Heart right ventricle (tissue), 16 donors: ENCODE data around the gene CBX6. TPM values are rescaled to one million over a fixed set of nuclear protein-coding genes. Genes with fewer than 3 reads are reported as not detected.
A peak's percentile ranks its signal among the peaks of the same experiment; 100 is the strongest.

Experiments
- ATAC-seq, 8 donors: fragments of 200-7000 bp; cut with Tn5 transposase; one replicate each; pipeline ENCODE4 v1.9.1; 2020; ENCODE audit warnings: mild to moderate bottlenecking in 8 of 8, moderate library complexity in 8 of 8, moderate number of reproducible peaks in 1 of 8
- DNase-seq, 2 donors: peaks; one replicate each; pipeline ENCODE4 v3.0.0-alpha.2; 2020
- H3K27ac ChIP-seq, 10 donors: fragments of 200-600 bp; sonication (generic) in 2 of 10; one replicate each; pipeline versions ENCODE4 v1.5.0 to v1.8.0; 2020 to 2022; ENCODE audit warnings: mild to moderate bottlenecking in 3 of 10
- H3K27me3 ChIP-seq, 7 donors: fragments of 200-600 bp; one replicate each; pipeline ENCODE4 v1.8.0; 2021 to 2022; ENCODE audit warnings: mild to moderate bottlenecking in 2 of 7
- H3K36me3 ChIP-seq, 9 donors: fragments of 200-600 bp; sonication (generic) in 1 of 9; one replicate each; pipeline versions ENCODE4 v1.5.0 to v1.8.0; 2020 to 2022; ENCODE audit warnings: mild to moderate bottlenecking in 2 of 9
- H3K4me1 ChIP-seq, 9 donors: fragments of 200-600 bp; sonication (generic) in 1 of 9; one replicate each; pipeline versions ENCODE4 v1.5.0 to v1.8.0; 2020 to 2022; ENCODE audit warnings: mild to moderate bottlenecking in 4 of 9
- H3K4me3 ChIP-seq, 10 donors: fragments of 200-600 bp; sonication (generic) in 2 of 10; one replicate each; pipeline versions ENCODE4 v1.5.0 to v1.8.0; 2020 to 2022; ENCODE audit warnings: mild to moderate bottlenecking in 7 of 10, moderate library complexity in 2 of 10
- H3K9me3 ChIP-seq, 11 donors: fragments of 200-600 bp in 10 of 11; sonication (generic) in 2 of 11; one replicate each; pipeline versions ENCODE4 v1.5.0 to v1.8.0; 2013 to 2022; ENCODE audit warnings: mild to moderate bottlenecking in 2 of 11, control low read depth in 1 of 11, moderate library complexity in 1 of 11
- WGBS, 2 donors: extraction: QIAGEN DNeasy Blood & Tissue Kit; methylation state at CpG; one replicate each; pipeline ENCODE4 v1.1.7; 2013; ENCODE audit warnings: inconsistent platforms in 1 of 2; 5-methylcytosine and 5-hydroxymethylcytosine counted together
- intact Hi-C, 10 donors: fragments of 100-400 bp; cut with DNase I; formaldehyde crosslinking; loops; one replicate each; pipeline versions ENCODE4 v1.11.1 to v1.14.2; 2022
- polyA plus RNA-seq, 2 donors: library from polyadenylated mRNA; stranded (reverse); fragments of 200-250 nt; gene quantifications; one replicate each; pipeline ENCODE4 v1.2.3, GENCODE V29; 2013
- total RNA-seq, 10 donors: library from RNA; stranded (reverse); fragmentation: NEBNext Ultra II Directional in 3 of 10; extraction: Animal tissue kit (Norgen Biotek cat#: 25700) in 3 of 10; gene quantifications; one replicate each; pipeline versions ENCODE4 v1.2.1 to v1.2.4, GENCODE V29; 2021 to 2023
- TF ChIP-seq, protein P1 (sequence below), 9 donors: fragments of 200-600 bp; sonication (generic) in 2 of 9; IDR thresholded peaks; one replicate each; pipeline versions ENCODE4 v1.5.0 to v1.8.0; 2021 to 2022; ENCODE audit warnings: antibody characterized with exemption in 9 of 9, mild to moderate bottlenecking in 5 of 9, moderate library complexity in 1 of 9
- donor health status: Arrhythmogenic right ventricular cardiomyopathy.
- donor health status: ischemic (EF 13 %, LVEDD 7.1; RV severe dilation, severe dysfunction).
- donor health status: healthy with polysubstance abuse.
- donor health status: DM: no; HTN: yes; CAD: no.
- donor health status: DM: no; HTN: no; CAD: no.
- donor health status: ischemic (EF 25% LVEDD 6.9; RV normal size, moderate dysfunction).
- donor health status: ischemic (EF 25% LVEDD 5.7; RV mildly dilated, moderate dysfunction).
- donor health status: healthy.
- donor health status: DM: yes; HTN: yes; CAD: no.
- donor health status: Ischemic cardiomyopathy.
- donor health status: ischemic (EF 35%, LVEDD 5.7; RV mildly dilated, moderate dysfunction).
- donor health status: nonischemic (EF 11% LVEDD 7.7; RV severe dilation, severe dysfunction).
- donor health status: DM: yes; HTN: yes; CAD: no.
- donor health status: PGD.
- donor health status: ischemic (EF 29% LVEDD 5.4; RV normal size, mild dysfunction).
- donor health status: nonischemic (EF 23%, LVEDD 6.1; RV moderate dilation, normal function).

The CBX6 gene
- total and polyA plus RNA-seq, 12 donors = 17.4 to 49.1 (median 35.1) TPM

DNA sequence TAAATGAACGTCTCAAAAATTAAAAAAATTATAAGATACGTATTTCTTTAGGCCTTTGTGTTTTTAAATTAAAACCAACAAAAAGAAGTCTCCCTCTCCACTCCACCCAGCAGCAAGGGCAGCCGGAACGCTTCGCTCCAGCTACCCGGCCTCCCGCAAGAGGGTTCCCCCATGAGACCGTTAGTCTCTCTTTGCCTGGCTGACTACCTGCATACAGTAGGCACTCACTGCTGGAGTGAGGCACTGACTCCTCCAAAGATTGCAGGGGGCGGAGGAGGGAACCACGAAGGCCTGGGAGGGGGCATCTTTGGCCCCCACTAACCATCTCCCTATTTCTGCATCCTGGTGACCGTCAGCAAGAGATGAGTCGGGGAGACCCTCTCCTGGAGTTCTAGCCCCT, 10.1 kb downstream of the CBX6 start:
- intact Hi-C loops = loop anchor here in 3 of 10 donors (10.0 kb wide), 4 partner anchors 87 to 453 kb away; partner anchors contain the start of gene RPL3 (in 1 of the 3)
- 48 to 56% methylated on average over 12 of the region's 12 CpGs for WGBS, 2 donors
- no peak overlapping the region for H3K4me3 ChIP-seq
- ATAC-seq (no peak), DNase-seq (no peak)
- peaks cover 0 to 22% (median 16%) of the 10 kb centered on the region in 9 donors for H3K36me3 ChIP-seq
- peaks cover 19 to 59% (median 45%) of the 10 kb centered on the region in 9 donors for H3K4me1 ChIP-seq
- TF ChIP-seq, protein P1, sequence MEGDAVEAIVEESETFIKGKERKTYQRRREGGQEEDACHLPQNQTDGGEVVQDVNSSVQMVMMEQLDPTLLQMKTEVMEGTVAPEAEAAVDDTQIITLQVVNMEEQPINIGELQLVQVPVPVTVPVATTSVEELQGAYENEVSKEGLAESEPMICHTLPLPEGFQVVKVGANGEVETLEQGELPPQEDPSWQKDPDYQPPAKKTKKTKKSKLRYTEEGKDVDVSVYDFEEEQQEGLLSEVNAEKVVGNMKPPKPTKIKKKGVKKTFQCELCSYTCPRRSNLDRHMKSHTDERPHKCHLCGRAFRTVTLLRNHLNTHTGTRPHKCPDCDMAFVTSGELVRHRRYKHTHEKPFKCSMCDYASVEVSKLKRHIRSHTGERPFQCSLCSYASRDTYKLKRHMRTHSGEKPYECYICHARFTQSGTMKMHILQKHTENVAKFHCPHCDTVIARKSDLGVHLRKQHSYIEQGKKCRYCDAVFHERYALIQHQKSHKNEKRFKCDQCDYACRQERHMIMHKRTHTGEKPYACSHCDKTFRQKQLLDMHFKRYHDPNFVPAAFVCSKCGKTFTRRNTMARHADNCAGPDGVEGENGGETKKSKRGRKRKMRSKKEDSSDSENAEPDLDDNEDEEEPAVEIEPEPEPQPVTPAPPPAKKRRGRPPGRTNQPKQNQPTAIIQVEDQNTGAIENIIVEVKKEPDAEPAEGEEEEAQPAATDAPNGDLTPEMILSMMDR (IDR thresholded peaks at IDR 0.05) = no peak
- no peak overlapping the region for H3K27ac ChIP-seq
- H3K9me3 ChIP-seq = no peaks in the 10 kb centered on the region
- no peaks in the 10 kb centered on the region for H3K27me3 ChIP-seq

DNA sequence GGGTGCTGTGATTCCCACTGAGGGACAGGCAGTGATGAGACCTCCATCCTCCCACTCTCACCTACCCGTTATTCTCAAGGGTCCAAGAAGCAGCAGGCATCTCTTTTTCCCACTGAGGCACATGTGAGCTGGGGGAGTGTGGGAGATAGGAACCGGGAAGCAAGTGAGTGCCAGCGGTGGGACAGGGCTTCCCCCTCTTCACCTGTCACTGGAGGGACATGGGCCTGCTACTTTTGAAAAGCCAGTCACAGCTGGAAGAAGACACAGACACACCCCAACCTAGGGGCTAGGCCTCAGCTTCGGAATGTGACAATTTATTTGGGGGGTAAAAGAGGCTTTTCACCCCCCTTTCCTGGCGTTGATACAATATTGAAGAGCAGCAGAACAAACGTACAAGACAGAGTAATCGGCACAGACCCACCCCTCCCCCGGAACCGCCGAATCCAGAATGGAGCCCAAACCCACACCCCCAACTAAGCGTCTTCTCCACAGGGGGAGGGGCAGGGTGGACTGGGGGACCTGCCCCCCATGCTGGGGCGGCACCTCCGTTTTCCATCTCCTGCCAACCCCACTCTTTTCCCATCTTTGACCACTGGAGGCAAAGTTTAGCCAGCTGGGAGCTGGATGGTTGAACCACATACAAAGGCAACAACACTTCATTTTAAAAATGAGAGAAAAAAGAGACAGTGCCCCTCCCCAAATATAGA, 10.7 kb downstream of the CBX6 start:
- H3K4me3 ChIP-seq = no peak overlapping the region
- WGBS, 2 donors = 32 to 36% methylated on average over 13 of the region's 13 CpGs

DNA sequence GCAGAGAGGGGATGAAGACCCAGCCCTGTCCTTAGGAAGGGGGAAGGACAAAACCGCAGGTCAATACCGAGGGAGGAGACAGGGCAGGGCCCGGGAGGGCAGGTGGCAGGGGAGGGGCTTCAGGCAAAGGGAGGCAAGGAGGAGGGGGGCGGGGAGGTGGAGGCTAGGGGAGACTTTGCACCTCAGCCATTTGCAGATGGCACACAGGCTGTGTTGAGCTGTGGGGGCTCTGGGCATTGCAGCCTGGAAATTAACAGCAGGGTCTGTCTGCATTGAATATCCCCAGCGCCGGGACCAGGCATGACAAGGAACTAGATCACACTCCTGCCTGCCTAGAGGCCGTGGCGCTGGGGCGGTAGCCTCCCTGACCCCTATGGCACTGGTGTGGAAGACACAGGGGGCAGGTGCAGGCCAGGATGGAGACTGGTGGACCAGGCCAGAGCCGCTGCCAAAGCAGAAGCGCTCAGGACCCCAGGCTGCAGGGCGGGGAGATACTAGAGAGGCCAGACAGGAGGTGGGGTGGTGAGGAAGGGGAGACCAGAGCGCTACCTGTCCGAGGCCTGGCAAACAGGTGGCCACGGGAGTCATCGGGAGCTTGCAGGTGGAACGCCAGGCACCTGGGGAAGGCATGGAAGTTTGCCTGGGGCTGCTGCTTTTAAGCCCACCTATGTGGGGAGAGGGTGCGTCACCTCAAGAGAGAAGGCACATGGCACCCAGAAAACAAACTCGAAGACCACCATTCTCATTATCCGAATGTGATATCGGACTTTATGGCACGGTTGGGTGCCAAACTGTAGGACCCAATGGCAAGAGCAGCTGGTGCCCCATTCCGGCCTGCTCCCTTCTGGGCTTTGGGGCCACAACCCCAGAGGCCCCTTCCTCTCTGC, 11.5 kb downstream of the CBX6 start:
- Histone ChIP-seq H3K27me3 (no peaks in the 10 kb centered on the region), H3K9me3 (no peaks in the 10 kb centered on the region), H3K4me3 (no peak overlapping the region), H3K4me1 (peaks cover 19 to 45% (median 37%) of the 10 kb centered on the region in 9 donors), H3K36me3 (peaks cover 0 to 8% (median 3%) of the 10 kb centered on the region in 9 donors), H3K27ac (no peak overlapping the region)
- 67 to 69% methylated on average over 23 of the region's 23 CpGs for WGBS, 2 donors
- peak in 1 of 8 donors; percentile 3 for ATAC-seq
- intact Hi-C loops = loop anchor here in 3 of 10 donors (10.0 kb wide), 4 partner anchors 86 to 454 kb away; partner anchors contain the start of gene RPL3 (in 1 of the 3)
- no peak for DNase-seq
- TF ChIP-seq, protein P1 (IDR thresholded peaks at IDR 0.05) = no peak

More for the DNA sequence above, 10.7 kb downstream of the CBX6 start:
- intact Hi-C loops = loop anchor here in 3 of 10 donors (10.0 kb wide), 4 partner anchors 87 to 453 kb away; partner anchors contain the start of gene RPL3 (in 1 of the 3)
- TF ChIP-seq, protein P1 (IDR thresholded peaks at IDR 0.05) = peak in 1 of 9 donors; percentile 7
- Histone ChIP-seq H3K27ac (no peak overlapping the region), H3K27me3 (no peaks in the 10 kb centered on the region), H3K9me3 (no peaks in the 10 kb centered on the region), H3K4me1 (peaks cover 19 to 53% (median 43%) of the 10 kb centered on the region in 9 donors), H3K36me3 (peaks cover 0 to 16% (median 11%) of the 10 kb centered on the region in 9 donors)
- ATAC-seq = no peak
- no peak for DNase-seq
